Kidney tubule cell (primary cell): Measurements from ENCODE around the gene OR2T12.
"Not testable (repeated sequence)": the region's sequence is repeated elsewhere in the genome, so short reads cannot be mapped to it uniquely, and the experiment has no call there.

Source experiments
- DNase-seq: peaks from one replicate; pipeline ENCODE4 v3.0.0-alpha.2; 2018; ENCODE audit warnings: low spot score

The OR2T12 gene, protein sequence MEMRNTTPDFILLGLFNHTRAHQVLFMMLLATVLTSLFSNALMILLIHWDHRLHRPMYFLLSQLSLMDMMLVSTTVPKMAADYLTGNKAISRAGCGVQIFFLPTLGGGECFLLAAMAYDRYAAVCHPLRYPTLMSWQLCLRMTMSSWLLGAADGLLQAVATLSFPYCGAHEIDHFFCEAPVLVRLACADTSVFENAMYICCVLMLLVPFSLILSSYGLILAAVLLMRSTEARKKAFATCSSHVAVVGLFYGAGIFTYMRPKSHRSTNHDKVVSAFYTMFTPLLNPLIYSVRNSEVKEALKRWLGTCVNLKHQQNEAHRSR

DNA sequence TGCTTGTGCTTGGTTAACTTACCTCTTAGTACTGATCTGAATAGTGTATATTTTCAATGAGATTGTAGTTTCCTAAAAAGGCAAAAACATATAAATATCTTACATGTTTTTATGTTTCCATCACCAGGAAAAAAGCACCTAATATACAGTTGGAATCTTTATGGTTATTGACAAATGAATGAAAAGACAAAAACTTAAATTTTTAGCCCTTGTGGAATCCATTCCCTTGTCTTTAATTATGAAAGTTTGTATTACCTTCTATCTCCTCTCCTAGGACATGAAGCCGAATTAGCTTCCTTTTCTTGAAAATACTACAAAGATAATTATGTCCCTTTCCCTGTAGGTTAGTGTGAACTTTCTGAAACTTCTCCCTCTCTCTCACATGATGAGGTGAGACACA lies at the start of gene OR2T12:
Gene OR2T12, minus strand, starts transcription at position 101 of the 400 bp plus-strand sequence. CDS start 7,846 bp downstream, outside the sequence.
- DNase-seq: no peak

DNA sequence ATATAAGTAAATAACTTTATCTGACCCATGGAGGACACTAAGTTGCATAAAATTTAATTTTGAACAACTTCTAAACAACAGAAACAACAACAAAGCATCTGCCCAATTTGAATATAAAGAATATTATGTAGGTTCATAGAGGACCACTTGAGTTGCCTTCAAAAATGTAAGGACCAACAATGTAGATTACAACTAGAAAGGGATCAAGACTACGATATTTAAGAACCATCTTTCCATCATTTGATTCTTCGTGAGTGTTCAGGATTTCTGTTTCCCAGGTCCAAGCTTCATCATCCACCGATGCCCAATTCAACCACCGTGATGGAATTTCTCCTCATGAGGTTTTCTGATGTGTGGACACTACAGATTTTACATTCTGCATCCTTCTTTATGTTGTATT lies 45.3 kb upstream of the OR2T12 start, which contains the start of gene OR14C36:
Gene OR14C36, plus strand, starts transcription at position 301 of the 400 bp plus-strand sequence. Its CDS starts 0 bp downstream, at position 301.
- no peak for DNase-seq

DNA sequence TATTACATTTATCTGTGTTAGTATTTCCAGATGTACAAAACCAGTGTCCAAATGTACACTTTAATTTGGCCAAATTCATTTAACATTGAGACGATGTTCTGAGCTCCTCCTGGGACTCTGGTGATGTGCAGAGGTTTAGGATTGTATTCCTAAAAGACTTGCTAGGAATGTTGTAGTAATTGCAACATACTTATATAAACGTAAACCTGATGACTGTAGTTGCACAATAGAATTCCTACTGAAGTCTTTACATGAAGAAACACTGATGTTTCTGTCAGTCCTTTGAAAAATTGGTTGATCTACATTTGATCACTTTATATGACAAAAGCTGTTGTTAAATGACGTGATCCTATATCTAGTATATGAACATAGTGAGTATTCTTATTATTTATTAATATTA lies 40.2 kb upstream of the OR2T12 start:
- no peak for DNase-seq

DNA sequence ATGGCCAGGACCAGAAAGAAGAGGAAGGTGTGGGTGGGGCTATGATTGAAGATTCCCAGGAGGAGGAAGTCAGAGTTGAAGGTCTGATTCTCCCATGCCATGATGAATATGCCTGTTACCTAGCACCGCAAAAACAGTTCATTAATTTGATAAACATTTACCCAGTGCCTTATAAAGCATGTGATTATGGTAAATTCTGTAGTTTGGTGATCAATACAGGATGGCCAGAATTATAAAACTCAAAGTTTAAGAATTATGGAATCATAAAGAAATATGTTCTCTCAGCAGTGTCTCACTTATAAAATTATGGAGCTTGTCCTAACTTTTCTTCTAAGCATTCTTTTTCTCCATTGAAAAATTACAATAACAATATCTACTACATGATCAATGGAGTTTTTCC lies 21.2 kb upstream of the OR2T12 start, which contains the start of gene OR2M7:
Gene OR2M7, minus strand, starts transcription at position 101 of the 400 bp plus-strand sequence. Its CDS starts 0 bp downstream, at position 101.
- DNase-seq: no peak

DNA sequence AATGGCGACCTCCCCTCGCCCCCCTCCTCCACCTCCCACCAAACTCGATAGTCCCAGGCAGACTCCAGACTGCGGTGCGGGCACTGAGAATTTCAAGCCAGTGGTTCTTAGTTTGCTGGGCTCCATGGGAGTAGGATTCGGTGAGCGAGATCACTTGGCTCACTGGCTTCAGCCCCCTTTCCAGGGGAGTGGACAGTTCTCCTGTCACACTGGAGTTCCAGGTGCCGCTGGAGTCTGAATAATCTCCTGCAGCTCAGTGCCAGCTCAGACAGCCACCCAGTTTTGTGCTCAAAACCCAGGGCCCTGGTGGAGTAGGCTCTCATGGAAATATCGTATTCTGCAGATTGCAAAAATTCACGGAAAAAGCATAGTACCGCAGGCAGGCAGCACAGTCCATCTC lies 13.6 kb upstream of the OR2T12 start:
- DNase-seq: no peak

DNA sequence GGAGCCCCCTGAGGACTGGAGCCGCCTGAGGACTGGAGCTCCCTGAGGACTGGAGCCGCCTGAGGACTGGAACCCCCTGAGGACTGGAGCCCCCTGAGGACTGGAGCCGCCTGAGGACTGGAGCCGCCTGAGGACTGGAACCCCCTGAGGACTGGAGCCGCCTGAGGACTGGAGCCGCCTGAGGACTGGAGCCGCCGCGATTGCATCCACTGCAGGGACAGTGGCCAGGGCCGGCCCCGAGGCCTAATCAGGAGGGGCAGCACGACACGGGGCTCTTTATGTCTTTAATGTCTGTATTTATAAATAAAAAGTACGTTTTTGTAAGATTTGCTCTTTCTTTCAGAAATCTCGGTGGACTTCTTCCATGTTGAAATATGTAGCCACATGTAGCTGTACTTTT lies 3.5 kb upstream of the OR2T12 start:
- DNase-seq: not testable (repeated sequence)

DNA sequence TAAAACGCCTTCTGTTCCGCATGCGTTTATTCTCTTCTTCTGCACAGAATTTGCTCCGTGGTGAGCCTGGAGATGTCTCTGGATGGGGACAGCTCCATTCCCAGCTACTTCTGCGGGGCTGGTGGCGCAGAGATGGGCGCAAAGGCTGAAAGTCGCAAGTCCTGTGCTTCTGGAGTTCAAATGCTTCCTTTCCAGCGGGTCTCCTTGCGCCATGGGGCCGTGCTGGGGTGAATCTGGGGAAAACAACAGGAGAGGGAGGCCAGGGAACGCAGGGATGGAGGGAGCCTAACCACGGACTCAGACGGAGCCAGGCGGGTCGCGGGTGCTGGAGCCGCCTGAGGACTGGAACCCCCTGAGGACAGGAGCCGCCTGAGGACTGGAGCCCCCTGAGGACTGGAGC lies 2.9 kb upstream of the OR2T12 start:
- no peak for DNase-seq

DNA sequence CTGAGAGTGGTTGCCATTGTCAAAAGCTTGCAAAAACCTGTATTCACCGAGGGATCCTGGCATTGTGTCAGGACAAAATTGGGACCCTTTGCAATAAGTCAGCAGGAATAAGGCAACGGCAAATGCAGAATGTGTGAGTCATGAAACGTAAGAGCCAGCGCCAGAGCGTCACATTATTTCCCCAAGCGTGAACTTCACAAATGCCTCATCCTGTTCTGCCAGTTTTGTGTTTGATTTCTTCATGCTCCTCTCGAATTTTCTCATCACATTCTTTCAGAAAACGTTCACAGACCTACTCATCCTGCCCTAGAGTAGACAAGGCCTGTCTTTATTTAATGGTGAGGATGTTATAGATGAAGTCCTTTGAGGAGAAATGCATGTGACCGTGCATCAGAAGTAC lies 2.4 kb upstream of the OR2T12 start:
- not testable (repeated sequence) for DNase-seq

DNA sequence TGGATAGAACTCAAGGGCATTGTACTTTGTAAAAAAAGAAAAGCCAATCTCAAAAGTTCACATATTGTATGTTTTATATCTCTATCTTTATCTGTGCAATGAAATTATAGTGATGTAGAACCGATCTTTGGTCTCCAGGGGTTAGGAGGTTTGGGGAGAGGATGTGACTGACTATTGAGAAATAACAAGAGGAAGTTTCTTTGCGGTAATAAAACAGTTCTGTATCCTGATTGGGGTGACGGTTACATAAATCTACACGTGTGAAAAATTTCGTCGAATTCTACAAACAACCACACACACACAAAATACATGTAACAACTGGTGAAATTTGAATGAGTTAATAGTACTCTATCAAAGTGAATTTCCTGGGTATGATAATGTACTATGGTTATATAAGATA lies 14.8 kb downstream of the OR2T12 start:
- DNase-seq: no peak

DNA sequence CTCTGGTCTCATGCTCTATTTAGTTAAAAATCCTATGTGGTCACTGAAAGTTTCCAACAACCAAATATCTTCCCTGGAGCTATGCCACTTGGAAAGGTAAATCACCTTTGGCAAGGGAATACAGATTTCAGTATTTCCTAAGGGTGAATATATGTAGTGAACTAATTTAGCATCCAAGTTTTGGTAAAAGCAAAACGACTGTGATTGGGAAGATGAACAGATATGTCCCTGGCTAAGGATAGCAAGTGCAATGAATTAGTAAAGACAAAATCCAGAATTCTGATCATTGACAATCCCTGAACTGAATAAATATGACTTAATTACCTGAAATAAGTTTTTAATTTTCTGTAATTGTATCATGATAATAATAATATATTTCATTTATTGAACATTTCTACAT lies 25.3 kb downstream of the OR2T12 start, which contains the start of gene OR2T33:
Gene OR2T33, minus strand, starts transcription at position 101 of the 400 bp plus-strand sequence. CDS start 4,162 bp downstream, outside the sequence.
- no peak for DNase-seq

DNA sequence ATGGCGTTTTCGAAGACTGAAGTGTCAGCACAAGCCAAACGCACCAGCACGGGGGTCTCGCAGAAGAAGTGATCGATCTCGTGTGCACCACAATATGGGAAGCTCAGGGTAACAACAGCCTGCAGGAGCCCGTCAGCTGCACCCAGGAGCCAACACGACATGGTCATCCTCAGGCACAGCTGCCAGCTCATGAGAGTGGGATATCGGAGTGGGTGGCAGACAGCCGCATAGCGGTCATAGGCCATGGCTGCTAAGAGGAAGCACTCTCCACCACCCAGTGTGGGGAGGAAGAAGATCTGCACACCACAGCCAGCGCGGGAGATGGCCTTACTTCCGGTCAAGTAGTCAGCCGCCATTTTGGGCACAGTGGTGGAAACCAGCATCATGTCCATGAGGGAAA lies 30.0 kb downstream of the OR2T12 start:
- DNase-seq: not testable (repeated sequence)

DNA sequence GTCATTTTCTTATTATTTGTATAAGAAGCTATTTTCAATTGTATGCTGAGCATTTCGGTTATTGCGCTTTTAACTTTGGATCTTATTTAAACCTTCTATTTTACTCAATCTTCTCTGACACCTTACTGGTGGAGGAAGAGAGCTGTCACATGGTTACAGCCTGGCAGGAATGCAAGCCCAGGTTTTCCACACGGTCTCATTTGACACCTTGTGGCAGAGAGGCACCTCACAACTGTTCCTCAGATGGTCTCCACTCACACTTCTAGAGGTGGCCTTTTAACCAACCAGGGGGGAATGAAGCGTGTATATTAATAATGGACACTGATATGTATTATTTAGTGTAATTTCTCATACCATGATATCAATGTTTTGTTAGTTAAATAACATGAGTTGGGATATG lies 35.0 kb downstream of the OR2T12 start:
- DNase-seq: no peak

DNA sequence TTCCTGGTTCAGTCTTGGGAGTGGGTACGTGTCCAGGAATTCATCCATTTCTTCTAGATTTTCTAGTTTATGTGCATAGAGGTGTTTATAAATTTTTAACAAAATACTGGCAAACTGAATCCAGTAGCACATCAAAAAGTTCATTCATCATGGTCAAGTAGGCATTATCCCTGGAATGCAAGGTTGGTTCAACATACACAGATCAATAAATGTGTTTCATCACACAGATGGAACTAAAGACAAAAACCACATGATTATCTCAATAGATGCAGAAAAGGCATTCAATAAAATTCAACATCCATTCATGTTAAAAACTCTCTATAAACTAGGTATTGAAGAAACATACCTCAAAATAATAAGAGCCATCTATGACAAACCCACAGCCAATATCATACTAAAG lies 43.9 kb downstream of the OR2T12 start:
- DNase-seq: not testable (repeated sequence)

DNA sequence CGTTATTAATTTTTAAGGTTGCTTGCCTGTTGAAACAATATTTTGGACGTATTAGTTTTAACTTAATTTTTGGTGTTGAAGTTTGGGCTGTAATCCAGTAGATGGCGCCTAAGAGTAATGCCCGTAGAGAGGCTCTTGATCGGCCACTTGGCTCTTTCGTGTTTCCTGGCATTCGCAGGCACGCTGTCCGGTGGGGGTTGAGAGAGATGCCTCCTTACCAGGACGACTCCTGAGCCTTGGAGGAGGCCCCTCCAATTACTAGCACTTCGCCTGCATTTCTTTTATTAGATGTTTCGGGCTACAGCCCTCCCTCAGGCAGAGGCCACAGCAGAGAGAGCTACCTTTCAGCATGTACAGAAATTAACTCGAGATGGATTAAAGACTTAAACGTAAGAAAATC lies 60.0 kb downstream of the OR2T12 start:
- DNase-seq: peak; percentile 32
